Spleen (tissue), 11 donors: ENCODE data around the gene CD79A. TPM values are rescaled to one million over a fixed set of nuclear protein-coding genes. Genes with fewer than 3 reads are reported as not detected.

ENCODE experiments used
- DNase-seq: peaks from one replicate; pipeline ENCODE4 v3.0.0-alpha.2; 2020
- H3K27ac ChIP-seq, 8 donors: fragments of 200-600 bp; sonication (generic) in 7 of 8; 1 replicate in 4 of 8; 2 replicates in 4 of 8; pipeline versions ENCODE4 v1.5.0 to v1.8.0; 2016 to 2021; ENCODE audit warnings: inconsistent platforms in 4 of 8, mild to moderate bottlenecking in 4 of 8, moderate library complexity in 1 of 8
- H3K27me3 ChIP-seq, 7 donors: fragments of 200-600 bp; sonication (generic) in 6 of 7; replicated peaks in 1 of 7; 1 replicate in 4 of 7; 2 replicates in 3 of 7; pipeline versions ENCODE4 v1.5.0 to v1.8.0; 2016 to 2021; ENCODE audit warnings: inconsistent platforms in 3 of 7, mild to moderate bottlenecking in 1 of 7
- H3K36me3 ChIP-seq, 6 donors: fragments of 200-600 bp; sonication (generic) in 5 of 6; 1 replicate in 4 of 6; 2 replicates in 2 of 6; pipeline versions ENCODE4 v1.5.0 to v1.8.0; 2016 to 2021; ENCODE audit warnings: inconsistent platforms in 2 of 6
- H3K4me1 ChIP-seq, 6 donors: fragments of 200-600 bp; sonication (generic) in 5 of 6; 1 replicate in 3 of 6; 2 replicates in 3 of 6; pipeline versions ENCODE4 v1.5.0 to v1.8.0; 2016 to 2021; ENCODE audit warnings: inconsistent platforms in 3 of 6
- H3K4me3 ChIP-seq, 8 donors: fragments of 200-600 bp; sonication (generic) in 7 of 8; 1 replicate in 4 of 8; 2 replicates in 4 of 8; pipeline versions ENCODE4 v1.5.0 to v1.8.0; 2016 to 2021; ENCODE audit warnings: inconsistent platforms in 4 of 8, mild to moderate bottlenecking in 4 of 8, moderate library complexity in 2 of 8
- H3K9me3 ChIP-seq, 8 donors: fragments of 200-600 bp; sonication (generic) in 7 of 8; 1 replicate in 4 of 8; 2 replicates in 4 of 8; pipeline versions ENCODE4 v1.5.0 to v1.8.0; 2016 to 2021; ENCODE audit warnings: inconsistent platforms in 4 of 8
- POLR2A ChIP-seq, 3 donors: fragments of 450-650 bp; IDR thresholded peaks; one replicate each; pipeline ENCODE4 v1.5.1; 2017; ENCODE audit warnings: antibody characterized with exemption in 3 of 3, mild to moderate bottlenecking in 1 of 3
- POLR2AphosphoS5 ChIP-seq, 3 donors: sonication (generic); formaldehyde crosslinking; IDR thresholded peaks; one replicate each; pipeline ENCODE4 v1.5.1; 2017; ENCODE audit warnings: antibody characterized with exemption in 3 of 3
- whole genome bisulfite sequencing, 5 donors: extraction: QIAGEN DNeasy Blood & Tissue Kit in 3 of 5; methylation state at CpG; one replicate each; pipeline versions ENCODE4 v1.1.5 to v1.1.7; 2013 to 2018; 5-methylcytosine and 5-hydroxymethylcytosine counted together
- intact Hi-C: fragments of 100-400 bp; cut with DNase I; formaldehyde crosslinking; loops from one replicate; pipeline ENCODE4 v1.15.0; 2023; ENCODE audit warnings: low total_unique reads
- polyA plus RNA-seq, 3 donors: library from polyadenylated mRNA; stranded (reverse); fragments of 200-250 nt; gene quantifications; one replicate each; pipeline ENCODE4 v1.2.1, GENCODE V29; 2013
- total RNA-seq, 7 donors: library from RNA; depleted of rRNA in 3 of 7; stranded (reverse); fragments of >200 nt in 3 of 7; fragmentation: NEBNext Ultra II Directional in 4 of 7; extraction: Animal tissue kit (Norgen Biotek cat#: 25700) in 4 of 7; gene quantifications; one replicate each; pipeline versions ENCODE4 v1.1.0 to v1.2.1, GENCODE V29; 2016 to 2021
- TF ChIP-seq, protein P1 (sequence below), 11 experiments: fragments of 200-600 bp in 7 of 11; fragments of 450-650 bp in 4 of 11; sonication (generic) in 4 of 11; IDR thresholded peaks in 8 of 11; conservative IDR thresholded peaks in 3 of 11; 1 replicate in 7 of 11; 2 replicates in 4 of 11; pipeline versions ENCODE4 v1.4.0 to v1.8.0; 2016 to 2021; ENCODE audit warnings: antibody characterized with exemption in 11 of 11, inconsistent platforms in 4 of 11, mild to moderate bottlenecking in 1 of 11
- donor health status: healthy with polysubstance abuse.
- donor health status: DM: no; HTN: no; CAD: no; lungs with moderate emphysema.
- donor health status: DM: no; HTN: no; CAD: no.
- donor health status: Bipolar disorder and iron deficiency.
- donor health status: healthy.
- donor health status: DM: no; HTN: no; CAD: no.
- donor health status: DM: yes; HTN: yes; CAD: no.

Gene CD79A
- total and polyA plus RNA-seq, 10 donors = 222 to 1,033 (median 311) TPM

DNA sequence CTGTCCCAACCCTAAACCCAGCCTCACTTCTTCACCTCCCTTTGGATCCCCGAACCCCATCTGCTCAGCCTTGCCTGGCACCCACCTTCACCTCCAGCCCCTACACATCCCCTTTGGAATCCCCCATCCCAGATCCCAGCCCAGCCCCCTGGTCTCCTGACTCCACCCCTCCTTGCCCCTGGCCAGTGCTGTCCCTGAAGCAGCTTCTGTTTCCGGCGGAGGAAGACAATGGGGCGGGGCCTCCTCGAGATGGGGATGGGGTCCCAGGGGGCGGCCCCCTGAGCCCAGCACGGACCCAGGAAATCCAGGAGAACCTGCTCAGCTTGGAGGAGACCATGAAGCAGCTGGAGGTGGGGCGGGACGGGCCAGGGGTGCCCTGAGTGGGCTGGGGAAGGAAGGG lies 29.2 kb downstream of the CD79A start:
- Histone ChIP-seq H3K36me3 (peaks cover 6 to 74% (median 69%) of the 10 kb centered on the region in 6 donors), H3K27me3 (peaks cover 0 to 3% (median 0%) of the 10 kb centered on the region in 7 donors), H3K27ac (no peak overlapping the region), H3K9me3 (no peaks in the 10 kb centered on the region), H3K4me3 (no peak overlapping the region), H3K4me1 (peaks cover 0 to 17% (median 0%) of the 10 kb centered on the region in 6 donors)
- DNase-seq = no peak
- peak in 1 of 3 donors; percentile 8 for TF ChIP-seq POLR2AphosphoS5 (IDR thresholded peaks at IDR 0.05)
- TF ChIP-seq POLR2A (IDR thresholded peaks at IDR 0.05) = no peak
- TF ChIP-seq, protein P1, sequence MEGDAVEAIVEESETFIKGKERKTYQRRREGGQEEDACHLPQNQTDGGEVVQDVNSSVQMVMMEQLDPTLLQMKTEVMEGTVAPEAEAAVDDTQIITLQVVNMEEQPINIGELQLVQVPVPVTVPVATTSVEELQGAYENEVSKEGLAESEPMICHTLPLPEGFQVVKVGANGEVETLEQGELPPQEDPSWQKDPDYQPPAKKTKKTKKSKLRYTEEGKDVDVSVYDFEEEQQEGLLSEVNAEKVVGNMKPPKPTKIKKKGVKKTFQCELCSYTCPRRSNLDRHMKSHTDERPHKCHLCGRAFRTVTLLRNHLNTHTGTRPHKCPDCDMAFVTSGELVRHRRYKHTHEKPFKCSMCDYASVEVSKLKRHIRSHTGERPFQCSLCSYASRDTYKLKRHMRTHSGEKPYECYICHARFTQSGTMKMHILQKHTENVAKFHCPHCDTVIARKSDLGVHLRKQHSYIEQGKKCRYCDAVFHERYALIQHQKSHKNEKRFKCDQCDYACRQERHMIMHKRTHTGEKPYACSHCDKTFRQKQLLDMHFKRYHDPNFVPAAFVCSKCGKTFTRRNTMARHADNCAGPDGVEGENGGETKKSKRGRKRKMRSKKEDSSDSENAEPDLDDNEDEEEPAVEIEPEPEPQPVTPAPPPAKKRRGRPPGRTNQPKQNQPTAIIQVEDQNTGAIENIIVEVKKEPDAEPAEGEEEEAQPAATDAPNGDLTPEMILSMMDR (IDR thresholded peaks at IDR 0.05 in 8 of 11, conservative IDR thresholded peaks at IDR 0.05 in 3 of 11) = no peak
- WGBS, 5 donors = 72 to 88% (median 83%) methylated on average over 5 to 9 of the region's 9 CpGs
- intact Hi-C loops = no loop called here

DNA sequence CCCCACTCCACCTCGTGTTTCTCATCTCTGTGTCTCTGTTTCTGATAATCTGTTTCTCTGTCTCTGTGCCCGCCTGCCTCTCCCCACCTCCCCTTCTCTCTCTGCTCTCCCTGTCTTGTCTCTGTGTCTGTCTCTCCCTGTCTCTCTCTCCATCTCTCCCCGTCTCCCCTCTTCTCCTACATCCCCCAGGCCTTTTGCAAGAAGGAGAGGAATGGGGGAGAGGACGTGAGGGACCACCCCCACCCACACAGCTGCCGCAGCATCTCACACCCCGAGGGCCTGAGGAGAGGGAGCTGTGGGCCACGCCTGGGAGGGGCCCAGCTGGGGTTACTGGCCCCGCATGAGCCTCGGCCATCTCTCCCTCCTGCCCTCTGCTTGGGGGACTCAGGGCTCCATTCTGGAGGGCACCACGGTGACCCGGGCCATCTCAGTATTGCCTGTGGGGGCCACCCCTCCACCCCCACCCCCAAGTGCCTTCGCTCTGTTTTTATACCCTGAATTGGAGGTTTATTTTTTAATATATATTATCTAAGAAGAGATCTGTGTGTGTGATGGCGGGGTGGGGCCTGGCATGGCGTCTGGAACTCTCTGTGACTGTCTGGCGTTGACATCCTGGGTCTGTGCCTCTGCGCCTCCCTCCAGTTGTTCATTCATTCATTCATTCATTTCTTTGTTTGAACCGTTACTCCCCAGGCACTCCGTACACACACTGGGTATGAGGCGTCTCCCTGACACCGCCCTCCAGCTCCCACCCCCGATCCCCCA lies 30.0 kb downstream of the CD79A start:
- peak; percentile 70 for DNase-seq
- Histone ChIP-seq H3K4me3 (no peak overlapping the region), H3K9me3 (no peaks in the 10 kb centered on the region), H3K4me1 (peaks cover 0 to 26% (median 3%) of the 10 kb centered on the region in 6 donors), H3K36me3 (peaks cover 6 to 65% (median 61%) of the 10 kb centered on the region in 6 donors), H3K27me3 (peaks cover 0 to 12% (median 5%) of the 10 kb centered on the region in 7 donors), H3K27ac (no peak overlapping the region)
- WGBS, 5 donors = 79 to 85% (median 81%) methylated on average over 21 of the region's 21 CpGs
- intact Hi-C loops = no loop called here
- TF ChIP-seq, protein P1 (IDR thresholded peaks at IDR 0.05 in 8 of 11, conservative IDR thresholded peaks at IDR 0.05 in 3 of 11) = no peak
- no peak for TF ChIP-seq POLR2A (IDR thresholded peaks at IDR 0.05)
- peak; percentile 20 to 70 (median 21) for TF ChIP-seq POLR2AphosphoS5 (IDR thresholded peaks at IDR 0.05)

DNA sequence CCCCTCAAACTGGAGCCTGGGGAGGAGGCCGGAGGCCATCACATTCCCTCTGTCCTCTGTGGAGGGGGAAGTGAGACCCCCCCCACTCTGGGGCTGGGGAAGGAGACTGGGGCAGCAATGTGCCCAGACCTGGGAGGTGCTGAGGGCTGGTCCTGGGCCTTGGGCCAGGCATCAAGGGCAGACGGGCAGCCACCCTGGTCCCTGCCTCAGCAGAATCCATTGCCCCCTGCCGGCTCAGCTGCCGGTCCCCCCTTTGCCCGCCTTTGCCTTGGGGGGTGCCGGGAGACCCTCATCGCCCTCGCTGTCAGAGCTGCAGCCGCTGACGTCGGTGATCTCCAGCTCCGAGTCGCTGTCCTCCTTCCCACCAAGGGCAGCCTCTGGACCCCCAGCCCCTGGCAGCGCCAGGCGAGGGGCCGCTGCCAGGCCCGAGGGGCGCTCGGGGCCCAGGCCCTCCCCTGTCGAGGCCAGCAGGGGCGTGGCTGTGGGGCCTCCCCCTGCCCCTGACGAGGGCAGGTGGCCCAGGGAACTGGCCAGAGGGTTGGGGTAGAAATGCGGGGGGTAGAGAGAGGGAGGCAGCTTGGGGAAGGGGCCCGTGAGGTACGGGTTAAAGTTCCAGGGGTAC lies 31.0 kb downstream of the CD79A start:
- H3K27me3 ChIP-seq = peaks cover 0 to 22% (median 16%) of the 10 kb centered on the region in 7 donors
- intact Hi-C loops = no loop called here
- no peaks in the 10 kb centered on the region for H3K9me3 ChIP-seq
- H3K4me3 ChIP-seq = no peak overlapping the region
- no peak overlapping the region for H3K27ac ChIP-seq
- peaks cover 4 to 55% (median 51%) of the 10 kb centered on the region in 6 donors for H3K36me3 ChIP-seq
- peaks cover 0 to 36% (median 13%) of the 10 kb centered on the region in 6 donors for H3K4me1 ChIP-seq
- DNase-seq = no peak
- WGBS, 5 donors = 80 to 92% (median 88%) methylated on average over 24 to 25 of the region's 25 CpGs
- TF ChIP-seq, protein P1 (IDR thresholded peaks at IDR 0.05 in 8 of 11, conservative IDR thresholded peaks at IDR 0.05 in 3 of 11) = no peak
- peak; percentile 44 to 75 (median 55) for TF ChIP-seq POLR2AphosphoS5 (IDR thresholded peaks at IDR 0.05)
